Adrenal gland (tissue), 5 donors: ENCODE data around the gene CTNS.

ENCODE experiments used
- POLR2A ChIP-seq, 2 donors: fragments of 450-650 bp; IDR thresholded peaks; one replicate each; pipeline ENCODE4 v1.6.1; 2017; ENCODE audit warnings: antibody characterized with exemption in 2 of 2, mild to moderate bottlenecking in 2 of 2, moderate library complexity in 1 of 2
- TF ChIP-seq, protein P1 (sequence below), 6 experiments: fragments of 450-650 bp in 4 of 6; fragments of 200-600 bp in 2 of 6; sonication (generic) in 1 of 6; IDR thresholded peaks; 1 replicate in 5 of 6; 2 replicates in 1 of 6; pipeline versions ENCODE4 v1.5.1 to v1.8.0; 2016 to 2021; ENCODE audit warnings: antibody characterized with exemption in 6 of 6, mild to moderate bottlenecking in 2 of 6, moderate library complexity in 1 of 6
- donor health status: DM: no; HTN: no; CAD: no.

DNA sequence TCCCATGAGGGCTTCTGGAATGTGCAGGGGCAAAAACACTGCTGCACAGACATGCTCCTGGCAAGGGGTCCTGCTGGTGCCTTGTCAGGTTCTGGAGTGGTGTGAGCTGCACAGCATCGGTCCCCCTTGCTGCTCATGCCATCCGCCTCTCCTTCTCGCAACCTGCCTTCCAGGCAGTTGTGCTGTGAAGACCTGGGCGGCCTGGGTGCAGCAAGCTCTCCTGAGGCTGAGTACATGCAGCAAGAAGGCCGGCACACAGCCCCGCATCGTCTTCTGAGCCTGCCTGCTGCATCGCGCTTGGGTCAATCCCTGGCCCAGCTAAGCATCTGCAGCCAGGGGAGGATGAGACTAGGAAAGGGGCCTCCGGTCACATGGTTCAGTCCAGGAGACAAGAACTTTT lies 26.9 kb upstream of the CTNS start:
- TF ChIP-seq POLR2A (IDR thresholded peaks at IDR 0.05): no peak
- TF ChIP-seq, protein P1, sequence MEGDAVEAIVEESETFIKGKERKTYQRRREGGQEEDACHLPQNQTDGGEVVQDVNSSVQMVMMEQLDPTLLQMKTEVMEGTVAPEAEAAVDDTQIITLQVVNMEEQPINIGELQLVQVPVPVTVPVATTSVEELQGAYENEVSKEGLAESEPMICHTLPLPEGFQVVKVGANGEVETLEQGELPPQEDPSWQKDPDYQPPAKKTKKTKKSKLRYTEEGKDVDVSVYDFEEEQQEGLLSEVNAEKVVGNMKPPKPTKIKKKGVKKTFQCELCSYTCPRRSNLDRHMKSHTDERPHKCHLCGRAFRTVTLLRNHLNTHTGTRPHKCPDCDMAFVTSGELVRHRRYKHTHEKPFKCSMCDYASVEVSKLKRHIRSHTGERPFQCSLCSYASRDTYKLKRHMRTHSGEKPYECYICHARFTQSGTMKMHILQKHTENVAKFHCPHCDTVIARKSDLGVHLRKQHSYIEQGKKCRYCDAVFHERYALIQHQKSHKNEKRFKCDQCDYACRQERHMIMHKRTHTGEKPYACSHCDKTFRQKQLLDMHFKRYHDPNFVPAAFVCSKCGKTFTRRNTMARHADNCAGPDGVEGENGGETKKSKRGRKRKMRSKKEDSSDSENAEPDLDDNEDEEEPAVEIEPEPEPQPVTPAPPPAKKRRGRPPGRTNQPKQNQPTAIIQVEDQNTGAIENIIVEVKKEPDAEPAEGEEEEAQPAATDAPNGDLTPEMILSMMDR (IDR thresholded peaks at IDR 0.05): no peak
